ENCODE results near the gene FGD3. TPM values are rescaled to one million over a fixed set of nuclear protein-coding genes. Genes with fewer than 3 reads are reported as not detected.

Gene FGD3
- polyA plus RNA-seq, 1 donor = 7.2 TPM

DNA sequence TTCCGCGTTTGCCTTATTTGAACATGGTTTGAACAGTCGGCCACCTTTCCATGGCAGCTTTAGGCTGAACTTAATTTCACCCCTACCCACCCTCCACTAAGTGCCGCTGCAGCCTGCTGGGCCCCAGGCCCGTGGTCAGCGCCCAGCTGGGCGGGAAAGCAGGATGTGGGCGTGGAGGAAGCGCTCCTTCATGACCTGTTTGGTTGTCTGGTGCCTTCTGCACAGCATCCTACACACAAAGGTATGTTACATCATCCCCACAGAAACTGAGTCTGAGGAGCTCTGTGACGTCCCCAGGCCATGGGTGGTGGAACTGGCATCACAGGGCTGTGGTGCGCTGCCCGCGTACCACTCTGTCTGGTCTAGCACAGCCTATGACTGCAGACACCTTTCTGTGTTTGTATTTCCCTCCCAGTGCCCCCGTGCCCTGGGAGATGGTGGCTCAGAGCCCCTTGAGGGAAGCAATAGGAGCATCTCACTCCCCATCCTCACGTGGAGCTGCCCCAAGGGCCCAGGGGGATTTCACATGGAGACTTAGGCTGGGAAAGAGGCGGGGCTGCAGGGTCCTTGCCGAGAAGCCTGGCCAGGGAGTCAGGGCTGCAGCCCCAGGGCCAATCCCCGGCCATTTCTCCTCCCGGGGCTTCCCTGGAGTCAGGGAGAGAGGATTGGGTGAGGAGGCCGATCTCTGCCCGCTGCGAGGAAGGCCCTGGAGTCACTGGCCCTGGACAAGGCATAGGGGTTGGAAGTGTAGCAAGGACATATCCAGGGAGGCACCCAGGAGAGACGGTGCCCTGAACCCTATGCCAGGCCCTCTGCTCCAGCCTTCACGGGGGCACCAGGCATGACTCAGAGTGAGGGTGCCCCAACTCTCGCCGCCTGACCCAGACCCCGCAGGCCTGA lies 73.7 kb downstream of the FGD3 start:
- H3K36me3 ChIP-seq (ENCODE audit: control insufficient read depth, insufficient read depth, low read length) = peaks cover 31% of the 10 kb centered on the region
- no CpG with 5 or more reads among the region's 27 CpGs for WGBS (ENCODE audit: insufficient coverage, low lambda C conversion rate)
- no peak overlapping the region for H3K4me3 ChIP-seq (ENCODE audit: low read length)
- H3K4me1 ChIP-seq (ENCODE audit: control insufficient read depth, insufficient read depth, low read length) = no peaks in the 10 kb centered on the region
- no peak for DNase-seq
- no peak overlapping the region for H3K27ac ChIP-seq (ENCODE audit: low read length)
- no peaks in the 10 kb centered on the region for H3K9me3 ChIP-seq (ENCODE audit: control insufficient read depth, low read depth, low read length)
- H3K27me3 ChIP-seq (ENCODE audit: control insufficient read depth, insufficient read depth, low read length) = no peaks in the 10 kb centered on the region

- Histone ChIP-seq H3K36me3 (ENCODE audit: control insufficient read depth, insufficient read depth, low read length) (peaks cover 31% of the 10 kb centered on the region), H3K4me3 (ENCODE audit: low read length) (no peak overlapping the region), H3K4me1 (ENCODE audit: control insufficient read depth, insufficient read depth, low read length) (no peaks in the 10 kb centered on the region), H3K9me3 (ENCODE audit: control insufficient read depth, low read depth, low read length) (no peaks in the 10 kb centered on the region), H3K27me3 (ENCODE audit: control insufficient read depth, insufficient read depth, low read length) (no peaks in the 10 kb centered on the region), H3K27ac (ENCODE audit: low read length) (no peak overlapping the region)
- DNase-seq = no peak
- no CpG with 5 or more reads among the region's 9 CpGs for WGBS (ENCODE audit: insufficient coverage, low lambda C conversion rate)
These were observed 74.7 kb downstream of the FGD3 start for GRCh38 chr9:93022066-93022465.

DNA sequence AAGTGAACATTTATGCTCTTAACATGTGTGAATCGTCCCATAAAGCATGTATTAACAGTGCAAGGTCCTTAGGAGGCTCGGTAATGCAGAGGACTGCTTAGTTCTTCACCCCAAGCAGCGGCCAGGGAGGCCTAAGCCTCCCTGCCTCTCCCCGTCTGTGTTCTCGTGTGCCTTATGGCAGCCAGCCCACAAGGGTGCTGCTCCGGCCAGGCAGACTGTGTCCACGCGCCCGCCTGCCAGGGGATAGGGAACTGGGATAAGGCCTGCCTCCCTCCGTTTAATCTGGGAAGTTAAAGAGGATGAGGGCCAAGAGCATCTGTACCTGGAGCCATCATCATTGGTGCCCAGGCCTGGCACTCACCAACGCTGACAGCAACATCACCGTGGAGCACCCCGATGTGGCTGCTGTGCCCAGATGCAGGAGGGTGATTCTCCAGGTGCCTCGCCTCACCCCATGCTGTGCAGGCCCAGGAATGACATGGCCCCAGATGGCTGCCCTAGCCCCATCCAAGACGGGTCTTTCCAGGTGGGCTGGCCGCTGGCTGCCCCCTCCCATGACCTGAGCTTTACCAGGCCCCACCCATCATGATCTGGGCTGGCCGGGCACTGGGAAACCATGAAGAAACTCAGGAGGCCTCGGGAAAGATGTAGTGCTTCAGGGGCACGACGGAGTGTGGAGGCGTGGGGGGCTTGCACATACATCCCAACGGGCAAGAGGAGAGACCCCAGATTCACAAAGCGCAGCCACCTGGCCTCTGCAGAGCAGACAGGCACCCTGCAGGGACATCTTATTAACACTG lies 75.6 kb downstream of the FGD3 start:
- Histone ChIP-seq H3K9me3 (ENCODE audit: control insufficient read depth, low read depth, low read length) (no peaks in the 10 kb centered on the region), H3K27ac (ENCODE audit: low read length) (no peak overlapping the region), H3K4me3 (ENCODE audit: low read length) (no peak overlapping the region), H3K36me3 (ENCODE audit: control insufficient read depth, insufficient read depth, low read length) (peaks cover 26% of the 10 kb centered on the region), H3K4me1 (ENCODE audit: control insufficient read depth, insufficient read depth, low read length) (no peaks in the 10 kb centered on the region), H3K27me3 (ENCODE audit: control insufficient read depth, insufficient read depth, low read length) (no peaks in the 10 kb centered on the region)
- WGBS (ENCODE audit: insufficient coverage, low lambda C conversion rate) = no CpG with 5 or more reads among the region's 23 CpGs
- DNase-seq = no peak

DNA sequence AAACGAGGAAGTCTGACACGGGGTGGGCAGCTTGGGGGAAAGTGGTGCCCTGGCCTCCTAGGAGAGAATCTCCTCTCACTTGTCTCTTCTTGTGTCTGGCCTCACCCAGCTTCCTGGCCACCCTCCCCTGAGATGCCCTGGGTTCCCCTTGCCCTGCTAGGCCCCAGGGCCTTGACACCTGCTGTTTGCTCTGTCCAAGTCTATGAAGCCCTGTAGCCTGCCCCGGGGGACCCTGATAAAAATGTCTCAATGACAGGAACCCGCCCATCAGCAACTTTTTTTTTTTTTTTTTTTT lies 76.1 kb downstream of the FGD3 start:
- Histone ChIP-seq H3K4me3 (ENCODE audit: low read length) (no peak overlapping the region), H3K9me3 (ENCODE audit: control insufficient read depth, low read depth, low read length) (no peaks in the 10 kb centered on the region), H3K27me3 (ENCODE audit: control insufficient read depth, insufficient read depth, low read length) (no peaks in the 10 kb centered on the region), H3K36me3 (ENCODE audit: control insufficient read depth, insufficient read depth, low read length) (peaks cover 22% of the 10 kb centered on the region), H3K27ac (ENCODE audit: low read length) (no peak overlapping the region), H3K4me1 (ENCODE audit: control insufficient read depth, insufficient read depth, low read length) (no peaks in the 10 kb centered on the region)
- DNase-seq = no peak
- no CpG with 5 or more reads among the region's 4 CpGs for WGBS (ENCODE audit: insufficient coverage, low lambda C conversion rate)

GRCh38 chr9:93024646-93024910 lies 77.3 kb downstream of the FGD3 start:
- no peaks in the 10 kb centered on the region for H3K4me1 ChIP-seq (ENCODE audit: control insufficient read depth, insufficient read depth, low read length)
- peaks cover 20% of the 10 kb centered on the region for H3K36me3 ChIP-seq (ENCODE audit: control insufficient read depth, insufficient read depth, low read length)
- WGBS (ENCODE audit: insufficient coverage, low lambda C conversion rate) = 80% methylated on average over 1 of the region's 4 CpGs
- no peaks in the 10 kb centered on the region for H3K27me3 ChIP-seq (ENCODE audit: control insufficient read depth, insufficient read depth, low read length)
- no peak overlapping the region for H3K27ac ChIP-seq (ENCODE audit: low read length)
- H3K4me3 ChIP-seq (ENCODE audit: low read length) = no peak overlapping the region
- no peak for DNase-seq
- no peaks in the 10 kb centered on the region for H3K9me3 ChIP-seq (ENCODE audit: control insufficient read depth, low read depth, low read length)

- Histone ChIP-seq H3K27me3 (ENCODE audit: control insufficient read depth, insufficient read depth, low read length) (no peaks in the 10 kb centered on the region), H3K36me3 (ENCODE audit: control insufficient read depth, insufficient read depth, low read length) (peaks cover 20% of the 10 kb centered on the region), H3K4me1 (ENCODE audit: control insufficient read depth, insufficient read depth, low read length) (no peaks in the 10 kb centered on the region), H3K9me3 (ENCODE audit: control insufficient read depth, low read depth, low read length) (no peaks in the 10 kb centered on the region), H3K27ac (ENCODE audit: low read length) (no peak overlapping the region), H3K4me3 (ENCODE audit: low read length) (no peak overlapping the region)
- DNase-seq = no peak
- no CpG with 5 or more reads among the region's 11 CpGs for WGBS (ENCODE audit: insufficient coverage, low lambda C conversion rate)
These were observed 77.8 kb downstream of the FGD3 start for GRCh38 chr9:93024986-93025630.

DNA sequence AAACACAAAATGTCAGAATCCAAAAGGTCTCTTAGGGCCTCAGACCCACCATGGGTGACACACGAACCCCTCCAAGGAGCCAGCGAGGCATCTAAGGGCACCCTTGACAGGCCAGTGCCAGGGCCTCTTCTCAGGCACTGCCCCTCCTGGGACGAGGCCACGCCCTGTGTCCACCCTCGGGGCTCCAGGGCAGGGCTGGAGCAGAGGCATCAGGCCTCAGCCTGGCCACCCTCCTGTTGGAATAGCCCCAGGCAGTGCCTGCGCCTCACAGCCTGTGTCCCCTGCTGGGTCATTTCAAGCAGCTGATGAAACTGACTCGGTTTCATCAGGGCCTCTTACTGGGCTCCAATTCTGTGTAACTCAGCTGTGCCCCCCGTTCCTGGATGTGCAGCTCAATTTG lies 78.4 kb downstream of the FGD3 start:
- WGBS (ENCODE audit: insufficient coverage, low lambda C conversion rate) = no CpG with 5 or more reads among the region's 8 CpGs
- Histone ChIP-seq H3K4me3 (ENCODE audit: low read length) (no peak overlapping the region), H3K9me3 (ENCODE audit: control insufficient read depth, low read depth, low read length) (no peaks in the 10 kb centered on the region), H3K27me3 (ENCODE audit: control insufficient read depth, insufficient read depth, low read length) (no peaks in the 10 kb centered on the region), H3K27ac (ENCODE audit: low read length) (no peak overlapping the region), H3K36me3 (ENCODE audit: control insufficient read depth, insufficient read depth, low read length) (peaks cover 20% of the 10 kb centered on the region), H3K4me1 (ENCODE audit: control insufficient read depth, insufficient read depth, low read length) (no peaks in the 10 kb centered on the region)
- DNase-seq = no peak

DNA sequence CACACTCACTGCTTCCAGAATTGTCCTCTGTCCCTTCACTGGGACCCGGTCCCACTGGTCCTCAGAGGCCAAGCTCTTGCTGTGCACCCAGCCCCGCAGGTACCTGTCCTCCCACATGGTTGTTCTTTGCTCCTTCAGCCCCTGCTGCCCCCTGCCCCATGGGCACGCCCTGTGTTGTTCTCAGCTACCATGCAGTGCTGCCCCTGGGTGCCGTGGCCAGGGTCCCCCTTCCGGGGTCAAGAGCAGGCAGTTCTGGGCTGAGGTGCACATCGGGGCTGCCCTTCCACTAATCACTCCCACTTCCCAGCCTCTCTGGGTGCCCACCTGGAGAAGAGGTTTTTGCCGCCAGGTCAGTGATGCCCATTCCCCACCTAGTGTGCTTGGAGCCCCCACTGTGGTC lies 79.3 kb downstream of the FGD3 start:
- no CpG with 5 or more reads among the region's 7 CpGs for WGBS (ENCODE audit: insufficient coverage, low lambda C conversion rate)
- Histone ChIP-seq H3K9me3 (ENCODE audit: control insufficient read depth, low read depth, low read length) (no peaks in the 10 kb centered on the region), H3K4me1 (ENCODE audit: control insufficient read depth, insufficient read depth, low read length) (no peaks in the 10 kb centered on the region), H3K4me3 (ENCODE audit: low read length) (no peak overlapping the region), H3K27me3 (ENCODE audit: control insufficient read depth, insufficient read depth, low read length) (no peaks in the 10 kb centered on the region), H3K36me3 (ENCODE audit: control insufficient read depth, insufficient read depth, low read length) (peaks cover 15% of the 10 kb centered on the region), H3K27ac (ENCODE audit: low read length) (no peak overlapping the region)
- DNase-seq = no peak

GRCh38 chr9:93027750-93028149 lies 80.4 kb downstream of the FGD3 start:
- Histone ChIP-seq H3K4me1 (ENCODE audit: control insufficient read depth, insufficient read depth, low read length) (peaks cover 6% of the 10 kb centered on the region), H3K27me3 (ENCODE audit: control insufficient read depth, insufficient read depth, low read length) (no peaks in the 10 kb centered on the region), H3K36me3 (ENCODE audit: control insufficient read depth, insufficient read depth, low read length) (peaks cover 12% of the 10 kb centered on the region), H3K4me3 (ENCODE audit: low read length) (no peak overlapping the region), H3K27ac (ENCODE audit: low read length) (no peak overlapping the region), H3K9me3 (ENCODE audit: control insufficient read depth, low read depth, low read length) (no peaks in the 10 kb centered on the region)
- DNase-seq = no peak
- WGBS (ENCODE audit: insufficient coverage, low lambda C conversion rate) = no CpG with 5 or more reads among the region's 10 CpGs

GRCh38 chr9:93028448-93029006 lies 81.2 kb downstream of the FGD3 start:
- H3K27me3 ChIP-seq (ENCODE audit: control insufficient read depth, insufficient read depth, low read length) = no peaks in the 10 kb centered on the region
- H3K36me3 ChIP-seq (ENCODE audit: control insufficient read depth, insufficient read depth, low read length) = peaks cover 7% of the 10 kb centered on the region
- WGBS (ENCODE audit: insufficient coverage, low lambda C conversion rate) = no CpG with 5 or more reads among the region's 6 CpGs
- H3K9me3 ChIP-seq (ENCODE audit: control insufficient read depth, low read depth, low read length) = no peaks in the 10 kb centered on the region
- H3K4me3 ChIP-seq (ENCODE audit: low read length) = no peak overlapping the region
- H3K27ac ChIP-seq (ENCODE audit: low read length) = no peak overlapping the region
- peak in 1 of 2 donors; percentile 36 for DNase-seq
- peaks cover 12% of the 10 kb centered on the region for H3K4me1 ChIP-seq (ENCODE audit: control insufficient read depth, insufficient read depth, low read length)

Measured in large intestine (tissue), 3 donors.